Adrenal gland (tissue), 12 donors: Measurements from ENCODE around the gene SMURF1. TPM values are rescaled to one million over a fixed set of nuclear protein-coding genes. Genes with fewer than 3 reads are reported as not detected.

Experiments
- DNase-seq, 7 donors: peaks; one replicate each; pipeline ENCODE4 v3.0.0-alpha.2; 2019 to 2020
- H3K27ac ChIP-seq, 5 donors: fragments of 200-600 bp; sonication (generic) in 4 of 5; 1 replicate in 3 of 5; 2 replicates in 2 of 5; pipeline versions ENCODE4 v1.5.1 to v1.8.0; 2016 to 2020; ENCODE audit warnings: mild to moderate bottlenecking in 1 of 5
- H3K27me3 ChIP-seq: fragments of 200-600 bp; 2 replicates; pipeline ENCODE4 v1.8.0; 2021
- H3K36me3 ChIP-seq, 2 donors: fragments of 200-600 bp; replicated peaks in 1 of 2; 1 replicate in 1 of 2; 2 replicates in 1 of 2; pipeline versions ENCODE4 v1.5.1 to v1.8.0; 2018 to 2022
- H3K4me1 ChIP-seq, 2 donors: fragments of 200-600 bp; replicated peaks in 1 of 2; 1 replicate in 1 of 2; 2 replicates in 1 of 2; pipeline versions ENCODE4 v1.5.1 to v1.8.0; 2018 to 2021
- H3K4me3 ChIP-seq, 4 donors: fragments of 200-600 bp; sonication (generic) in 3 of 4; one replicate each; pipeline ENCODE4 v1.5.1; 2016 to 2018
- H3K9me3 ChIP-seq, 3 donors: fragments of 200-600 bp; sonication (generic) in 1 of 3; replicated peaks in 1 of 3; 1 replicate in 2 of 3; 2 replicates in 1 of 3; pipeline versions ENCODE4 v1.5.1 to v1.8.0; 2016 to 2021
- CTCF ChIP-seq, 6 experiments: fragments of 450-650 bp in 4 of 6; fragments of 200-600 bp in 2 of 6; sonication (generic) in 1 of 6; IDR thresholded peaks; 1 replicate in 5 of 6; 2 replicates in 1 of 6; pipeline versions ENCODE4 v1.5.1 to v1.8.0; 2016 to 2021; ENCODE audit warnings: antibody characterized with exemption in 6 of 6, mild to moderate bottlenecking in 2 of 6, moderate library complexity in 1 of 6
- POLR2A ChIP-seq, 2 donors: fragments of 450-650 bp; IDR thresholded peaks; one replicate each; pipeline ENCODE4 v1.6.1; 2017; ENCODE audit warnings: antibody characterized with exemption in 2 of 2, mild to moderate bottlenecking in 2 of 2, moderate library complexity in 1 of 2
- WGBS, 4 donors: extraction: QIAGEN DNeasy Blood & Tissue Kit in 2 of 4; methylation state at CpG; one replicate each; pipeline versions ENCODE4 v1.1.5 to v1.1.7; 2013 to 2017; 5-methylcytosine and 5-hydroxymethylcytosine counted together
- intact Hi-C, 2 donors: fragments of 100-400 bp; cut with DNase I; formaldehyde crosslinking; loops; one replicate each; pipeline versions ENCODE4 v1.14.1 to v1.15.0; 2022 to 2023
- polyA plus RNA-seq, 3 donors: library from polyadenylated mRNA; stranded (reverse); fragments of 200-250 nt in 2 of 3; fragments of 350-450 nt in 1 of 3; fragmentation: Illumina TruSeq in 1 of 3; extraction: RNeasy Lipid Tissue Mini Kit (QIAGEN cat#74804) in 1 of 3; gene quantifications; one replicate each; pipeline ENCODE4 v1.2.3, GENCODE V29; 2013 to 2014
- total RNA-seq, 9 donors: library from RNA; depleted of rRNA in 4 of 9; stranded (reverse); fragments of >200 nt in 4 of 9; fragments of 120-200 nt in 1 of 9; fragmentation: NEBNext Ultra II Directional in 1 of 9; extraction: Animal tissue kit (Norgen Biotek cat#: 25700) in 1 of 9; gene quantifications; one replicate each; pipeline versions ENCODE4 v1.1.0 to v1.2.4, GENCODE V29; 2013 to 2023
- donor health status: healthy with polysubstance abuse.
- donor health status: Bipolar disorder and iron deficiency.
- donor health status: DM: yes; HTN: yes; CAD: no.
- donor health status: DM: no; HTN: no; CAD: no.
- donor health status: DM: no; HTN: no; CAD: no.
- donor health status: DM: yes; HTN: yes; CAD: no.

SMURF1 gene
- total and polyA plus RNA-seq, 12 donors = 8.9 to 40.3 (median 22.3) TPM

- peak in 1 of 7 donors; percentile 36 for DNase-seq
- Histone ChIP-seq H3K36me3 (peaks cover 0 to 85% of the 10 kb centered on the region in 2 donors), H3K27ac (no peak overlapping the region), H3K27me3 (no peaks in the 10 kb centered on the region), H3K9me3 (no peaks in the 10 kb centered on the region), H3K4me3 (no peak overlapping the region), H3K4me1 (no peaks in the 10 kb centered on the region)
- intact Hi-C loops = no loop called here
- 85 to 97% (median 94%) methylated on average over 14 of the region's 14 CpGs for WGBS, 4 donors
- TF ChIP-seq CTCF (IDR thresholded peaks at IDR 0.05) = no peak
- TF ChIP-seq POLR2A (IDR thresholded peaks at IDR 0.05) = no peak
Observed at GRCh38 chr7:98991141-98991540, 152.8 kb downstream of the SMURF1 start.

- Histone ChIP-seq H3K36me3 (peaks cover 0 to 85% of the 10 kb centered on the region in 2 donors), H3K27me3 (no peaks in the 10 kb centered on the region), H3K4me1 (no peaks in the 10 kb centered on the region), H3K4me3 (no peak overlapping the region), H3K9me3 (no peaks in the 10 kb centered on the region), H3K27ac (no peak overlapping the region)
- intact Hi-C loops = no loop called here
- WGBS, 4 donors = 93 to 97% (median 94%) methylated on average over 6 of the region's 6 CpGs
- DNase-seq = peak in 1 of 7 donors; percentile 21
- TF ChIP-seq POLR2A (IDR thresholded peaks at IDR 0.05) (no peak), CTCF (IDR thresholded peaks at IDR 0.05) (no peak)
Observed at GRCh38 chr7:98990356-98990755, 153.6 kb downstream of the SMURF1 start.

- 92 to 96% (median 93%) methylated on average over 15 of the region's 15 CpGs for WGBS, 4 donors
- Histone ChIP-seq H3K27me3 (no peaks in the 10 kb centered on the region), H3K9me3 (no peaks in the 10 kb centered on the region), H3K4me3 (no peak overlapping the region), H3K36me3 (peaks cover 0 to 85% of the 10 kb centered on the region in 2 donors), H3K27ac (no peak overlapping the region), H3K4me1 (no peaks in the 10 kb centered on the region)
- intact Hi-C loops = no loop called here
- peak in 1 of 7 donors; percentile 38 for DNase-seq
- TF ChIP-seq CTCF (IDR thresholded peaks at IDR 0.05) = no peak
- TF ChIP-seq POLR2A (IDR thresholded peaks at IDR 0.05) = no peak
Observed at GRCh38 chr7:98988641-98989040, 155.3 kb downstream of the SMURF1 start.

GRCh38 chr7:98985945-98986344, 158.0 kb downstream of the SMURF1 start:
- intact Hi-C loops = no loop called here
- H3K27ac ChIP-seq = no peak overlapping the region
- no peaks in the 10 kb centered on the region for H3K9me3 ChIP-seq
- TF ChIP-seq POLR2A (IDR thresholded peaks at IDR 0.05) (no peak), CTCF (IDR thresholded peaks at IDR 0.05) (no peak)
- peaks cover 0 to 85% of the 10 kb centered on the region in 2 donors for H3K36me3 ChIP-seq
- H3K4me1 ChIP-seq = no peaks in the 10 kb centered on the region
- no peaks in the 10 kb centered on the region for H3K27me3 ChIP-seq
- no peak overlapping the region for H3K4me3 ChIP-seq
- DNase-seq = no peak
